RPMI7951 (cell line): Measurements from ENCODE around the gene ZNF627. TPM values are rescaled to one million over a fixed set of nuclear protein-coding genes. Genes with fewer than 3 reads are reported as not detected.
"Not testable (repeated sequence)": the region's sequence is repeated elsewhere in the genome, so short reads cannot be mapped to it uniquely, and the experiment has no call there.

ENCODE experiments used
- DNase-seq: peaks from one replicate; pipeline ENCODE4 v3.0.0-alpha.2; 2012; ENCODE audit warnings: low read depth
- total RNA-seq: library from RNA; depleted of rRNA; stranded (reverse); fragments of >200 nt; shearing (Covaris generic); gene quantifications from 2 replicates; pipeline ENCODE4 v1.2.3, GENCODE V29; 2014; rRNA removed

The ZNF627 gene
- 16.6 and 17.3 TPM in 2 replicates for total RNA-seq

- DNase-seq: peak; percentile 99
Observed at GRCh38 chr19:11597202-11598102, at the start of gene ZNF627. Gene ZNF627 (plus strand): TSS chr19:11597483. CDS start chr19:11597628, 145 bp downstream.

GRCh38 chr19:11547929-11548700 is 49.2 kb upstream of the ZNF627 start:
- DNase-seq: no peak

- no peak for DNase-seq
Observed at GRCh38 chr19:11549386-11549953, 47.8 kb upstream of the ZNF627 start.

GRCh38 chr19:11550265-11550664 is 47.0 kb upstream of the ZNF627 start:
- no peak for DNase-seq

- no peak for DNase-seq
Observed at GRCh38 chr19:11551603-11552235, 45.6 kb upstream of the ZNF627 start.

GRCh38 chr19:11552666-11553372 is 44.5 kb upstream of the ZNF627 start:
- DNase-seq: no peak

- DNase-seq: no peak
Observed at GRCh38 chr19:11554160-11554559, 43.1 kb upstream of the ZNF627 start.

GRCh38 chr19:11555246-11555645 is 42.0 kb upstream of the ZNF627 start:
- DNase-seq: no peak

- DNase-seq: no peak
Observed at GRCh38 chr19:11556634-11557420, 40.5 kb upstream of the ZNF627 start.

GRCh38 chr19:11558881-11559828 is 38.1 kb upstream of the ZNF627 start, which contains the start of gene ELOF1:
Gene ELOF1 (minus strand): TSS chr19:11559230. CDS start chr19:11554347, 4,883 bp downstream.
- DNase-seq: peak; percentile 97

GRCh38 chr19:11560404-11561051 is 36.8 kb upstream of the ZNF627 start:
- peak; percentile 71 for DNase-seq

- no peak for DNase-seq
Observed at GRCh38 chr19:11563532-11563931, 33.8 kb upstream of the ZNF627 start.

GRCh38 chr19:11564082-11564807 is 33.0 kb upstream of the ZNF627 start:
- not testable (repeated sequence) for DNase-seq

- not testable (repeated sequence) for DNase-seq
Observed at GRCh38 chr19:11565649-11565980, 31.7 kb upstream of the ZNF627 start.

- no peak for DNase-seq
Observed at GRCh38 chr19:11566164-11566563, 31.1 kb upstream of the ZNF627 start.

GRCh38 chr19:11570039-11570462 is 27.2 kb upstream of the ZNF627 start:
- DNase-seq: no peak

GRCh38 chr19:11573354-11573753 is 23.9 kb upstream of the ZNF627 start:
- not testable (repeated sequence) for DNase-seq

- DNase-seq: not testable (repeated sequence)
Observed at GRCh38 chr19:11573763-11574162, 23.5 kb upstream of the ZNF627 start.
